ACC112 (cell line): ENCODE results near the gene LIMCH1.
A peak's percentile ranks its signal among the peaks of the same experiment; 100 is the strongest.
"Not testable (repeated sequence)": the region's sequence is repeated elsewhere in the genome, so short reads cannot be mapped to it uniquely, and the experiment has no call there.

Source experiments
- H2AFZ ChIP-seq: fragments of 200-600 bp; sonication (generic); one replicate; pipeline ENCODE4 v1.6.0; 2017; ENCODE audit warnings: antibody characterized with exemption, low read length; ENCODE audit not compliant: unreplicated experiment
- H3K27ac ChIP-seq: fragments of 200-600 bp; sonication (generic); 2 replicates; pipeline ENCODE4 v1.5.1; 2014; ENCODE audit warnings: low read depth, mild to moderate bottlenecking, antibody characterized with exemption, low read length, moderate library complexity
- H3K27me3 ChIP-seq: fragments of 200-600 bp; sonication (generic); 2 replicates; pipeline ENCODE4 v1.6.1; 2014; ENCODE audit warnings: mild to moderate bottlenecking, antibody characterized with exemption, low read length, moderate library complexity, mixed read lengths; ENCODE audit not compliant: insufficient read depth
- H3K36me3 ChIP-seq: fragments of 200-600 bp; sonication (generic); 2 replicates; pipeline ENCODE4 v1.6.1; 2016; ENCODE audit warnings: mild to moderate bottlenecking, antibody characterized with exemption, low read length, moderate library complexity, mixed read lengths; ENCODE audit not compliant: insufficient read depth
- H3K4me1 ChIP-seq: fragments of 200-600 bp; sonication (generic); one replicate; pipeline ENCODE4 v1.6.1; 2016; ENCODE audit warnings: low read length, mixed read lengths; ENCODE audit not compliant: insufficient read depth, unreplicated experiment, control insufficient read depth
- H3K4me3 ChIP-seq: fragments of 200-600 bp; sonication (generic); 2 replicates; pipeline ENCODE4 v1.5.1; 2014; ENCODE audit warnings: mild to moderate bottlenecking, low read depth, low read length
- H3K79me2 ChIP-seq: fragments of 200-600 bp; sonication (generic); one replicate; pipeline ENCODE4 v1.6.0; 2016; ENCODE audit warnings: low read length; ENCODE audit not compliant: control insufficient read depth, unreplicated experiment, insufficient read depth

The LIMCH1 gene

DNA sequence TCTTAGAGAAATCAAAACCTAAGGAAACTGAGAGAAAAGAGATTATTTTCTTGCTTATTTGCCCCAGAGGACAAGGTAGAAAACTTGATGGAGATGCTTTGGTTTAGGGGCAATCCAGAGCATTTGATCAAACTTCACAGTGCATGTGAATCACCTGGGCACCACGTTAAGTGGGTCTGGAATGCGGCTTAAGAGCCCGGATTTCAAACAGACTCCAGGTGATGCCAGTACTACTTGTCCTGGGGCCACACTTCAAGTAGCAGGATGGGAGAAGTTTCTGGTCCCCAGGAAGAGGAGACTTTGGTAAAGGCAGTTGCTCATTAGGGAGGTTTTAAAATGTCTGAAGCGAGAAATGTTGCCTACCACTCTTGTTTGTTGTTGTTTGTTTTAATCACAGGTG lies 158.8 kb downstream of the LIMCH1 start:
- H2AFZ ChIP-seq: no peak overlapping the region
- no peak overlapping the region for H3K27ac ChIP-seq
- H3K36me3 ChIP-seq: no peaks in the 10 kb centered on the region

DNA sequence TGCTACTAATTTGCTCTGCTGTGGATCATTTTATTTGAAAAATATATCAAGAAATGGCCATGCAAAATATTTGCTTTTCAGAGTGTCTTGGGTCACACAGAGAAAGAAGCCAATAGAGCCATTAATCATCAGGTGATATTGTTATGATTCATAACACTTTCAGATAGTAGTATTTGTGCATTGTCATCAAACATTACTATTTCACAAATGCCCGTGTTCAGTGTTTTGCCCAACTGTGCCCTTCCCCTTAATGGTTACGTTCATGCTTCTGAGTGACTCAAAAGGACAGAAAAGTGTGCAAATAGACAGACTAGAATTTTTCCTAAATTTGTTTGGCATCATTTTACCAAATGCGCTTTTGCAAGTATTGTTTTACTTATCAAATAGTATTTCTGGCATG lies 164.0 kb downstream of the LIMCH1 start:
- H3K27ac ChIP-seq: no peak overlapping the region
- H3K4me1 ChIP-seq: no peaks in the 10 kb centered on the region
- H2AFZ ChIP-seq: no peak overlapping the region
- H3K79me2 ChIP-seq: no peaks in the 10 kb centered on the region
- no peak overlapping the region for H3K4me3 ChIP-seq
- peaks cover 61% of the 10 kb centered on the region for H3K27me3 ChIP-seq
- no peaks in the 10 kb centered on the region for H3K36me3 ChIP-seq

More for the DNA sequence above, 158.8 kb downstream of the LIMCH1 start:
- H3K79me2 ChIP-seq: no peaks in the 10 kb centered on the region
- H3K4me1 ChIP-seq: no peaks in the 10 kb centered on the region
- H3K4me3 ChIP-seq: no peak overlapping the region
- H3K27me3 ChIP-seq: peaks cover 21% of the 10 kb centered on the region

DNA sequence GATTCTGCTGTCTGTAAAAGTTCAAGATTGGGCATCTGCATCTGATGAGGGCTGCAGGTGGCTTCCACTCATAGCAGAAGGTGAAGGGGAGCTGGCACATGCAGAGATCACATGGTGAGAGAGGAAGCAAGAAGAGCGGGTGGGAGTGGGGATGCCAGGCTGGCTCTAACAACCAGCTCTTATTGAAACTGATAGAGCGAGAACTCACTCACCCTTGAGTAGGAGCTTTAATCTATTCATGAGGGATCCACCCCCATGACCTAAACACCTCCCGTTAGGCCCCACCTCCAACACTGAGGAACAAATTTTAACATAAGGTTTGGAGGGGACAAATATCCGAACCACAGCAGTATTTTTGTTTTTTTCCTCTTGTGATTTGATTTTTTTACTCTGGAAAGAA lies 164.8 kb downstream of the LIMCH1 start:
- Histone ChIP-seq H3K79me2 (no peaks in the 10 kb centered on the region), H3K4me1 (no peaks in the 10 kb centered on the region), H2AFZ (no peak overlapping the region), H3K4me3 (no peak overlapping the region), H3K27ac (no peak overlapping the region), H3K27me3 (peaks cover 58% of the 10 kb centered on the region), H3K36me3 (no peaks in the 10 kb centered on the region)

- Histone ChIP-seq H3K27me3 (peaks cover 51% of the 10 kb centered on the region), H3K36me3 (no peaks in the 10 kb centered on the region), H3K79me2 (no peaks in the 10 kb centered on the region), H3K4me1 (no peaks in the 10 kb centered on the region), H2AFZ (no peak overlapping the region), H3K27ac (no peak overlapping the region), H3K4me3 (no peak overlapping the region)
Measured at GRCh38 chr4:41703785-41704184, 165.8 kb downstream of the LIMCH1 start.

DNA sequence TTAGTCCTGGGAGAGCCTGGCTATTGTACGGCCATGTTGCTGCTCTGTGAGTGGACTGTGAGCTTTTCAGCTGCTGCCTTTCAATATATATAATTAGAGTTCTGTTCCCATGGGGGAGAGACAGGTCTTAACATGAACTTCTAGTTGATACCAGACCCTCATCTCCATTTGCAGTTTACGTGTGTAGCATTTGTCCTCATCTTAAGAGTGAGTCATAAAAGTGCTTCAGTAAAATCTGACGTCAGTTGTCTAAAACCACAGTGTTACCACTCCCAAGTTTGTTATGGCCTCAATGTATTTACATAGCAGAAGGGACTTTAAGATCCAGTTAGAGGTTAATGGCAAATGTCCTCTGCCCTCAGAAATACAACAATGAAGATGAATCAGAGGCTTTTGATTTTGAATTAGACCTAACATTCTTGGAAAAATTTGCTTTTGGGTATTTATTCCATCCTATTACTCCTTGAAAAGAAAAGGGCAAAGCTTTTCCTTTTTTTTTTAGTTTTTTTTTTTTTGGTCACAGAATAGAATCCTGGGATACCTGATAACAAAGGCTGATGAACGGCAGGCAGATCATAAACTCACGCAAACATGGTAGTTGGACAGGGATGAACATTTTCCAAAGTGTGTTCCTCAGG lies 172.0 kb downstream of the LIMCH1 start:
- H3K27ac ChIP-seq: peak overlapping the region; percentile 41; the same call in 1 of the 2 replicates
- no peak overlapping the region for H2AFZ ChIP-seq
- H3K4me1 ChIP-seq: no peaks in the 10 kb centered on the region
- H3K36me3 ChIP-seq: no peaks in the 10 kb centered on the region
- H3K79me2 ChIP-seq: no peaks in the 10 kb centered on the region
- H3K4me3 ChIP-seq: no peak overlapping the region
- H3K27me3 ChIP-seq: peaks cover 9% of the 10 kb centered on the region

DNA sequence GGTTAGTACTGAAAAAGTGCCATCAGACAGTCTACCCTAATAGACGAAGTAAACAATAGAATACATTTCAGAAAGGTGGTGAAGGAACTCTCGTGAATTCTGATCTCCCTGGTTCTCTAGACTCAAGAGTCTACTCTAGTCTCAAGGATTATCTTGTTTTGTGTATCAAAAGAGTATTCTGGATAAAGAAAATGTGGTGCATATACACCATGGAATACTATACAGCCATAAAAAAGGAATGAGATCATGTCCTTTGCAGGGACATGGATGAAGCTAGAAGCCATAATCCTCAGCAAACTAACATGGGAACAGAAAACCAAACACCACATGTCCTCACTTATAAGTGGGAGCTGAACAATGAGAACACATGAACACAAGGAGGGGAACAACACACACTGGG lies 173.7 kb downstream of the LIMCH1 start:
- H2AFZ ChIP-seq, H3K79me2 ChIP-seq, H3K4me3 ChIP-seq, H3K27me3 ChIP-seq, H3K4me1 ChIP-seq, H3K36me3 ChIP-seq, H3K27ac ChIP-seq: not testable (repeated sequence)

DNA sequence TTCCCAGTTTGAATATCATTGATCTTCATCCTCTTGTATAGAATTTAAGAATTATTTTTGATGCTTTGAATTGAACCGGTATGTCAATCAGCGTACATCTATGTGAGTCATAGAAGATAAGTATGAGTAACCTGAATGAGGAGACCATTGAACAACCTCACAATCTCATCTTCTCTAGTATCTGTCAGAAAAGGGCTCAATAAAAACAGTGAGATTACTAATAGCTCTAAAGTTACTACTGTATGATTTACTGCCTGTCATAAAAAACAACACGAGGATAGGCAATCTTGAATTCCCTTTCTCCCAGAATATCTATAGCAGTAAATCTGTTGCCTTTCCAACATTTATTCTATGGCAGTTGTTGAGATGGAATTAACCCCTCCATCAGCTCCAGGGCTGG lies 174.5 kb downstream of the LIMCH1 start:
- Histone ChIP-seq H3K27me3 (no peaks in the 10 kb centered on the region; the same call in none of the 2 replicates), H3K79me2 (no peaks in the 10 kb centered on the region), H2AFZ (no peak overlapping the region), H3K27ac (no peak overlapping the region), H3K4me1 (no peaks in the 10 kb centered on the region), H3K36me3 (no peaks in the 10 kb centered on the region), H3K4me3 (no peak overlapping the region)

GRCh38 chr4:41713768-41714167 lies 175.8 kb downstream of the LIMCH1 start:
- Histone ChIP-seq H3K27me3 (no peaks in the 10 kb centered on the region; the same call in none of the 2 replicates), H3K4me3 (no peak overlapping the region), H2AFZ (no peak overlapping the region), H3K36me3 (no peaks in the 10 kb centered on the region), H3K79me2 (no peaks in the 10 kb centered on the region), H3K27ac (no peak overlapping the region), H3K4me1 (no peaks in the 10 kb centered on the region)

- no peak overlapping the region for H3K4me3 ChIP-seq
- no peaks in the 10 kb centered on the region; the same call in none of the 2 replicates for H3K27me3 ChIP-seq
- H3K79me2 ChIP-seq: no peaks in the 10 kb centered on the region
- no peaks in the 10 kb centered on the region for H3K36me3 ChIP-seq
- no peak overlapping the region for H3K27ac ChIP-seq
- H3K4me1 ChIP-seq: peaks cover 4% of the 10 kb centered on the region
- no peak overlapping the region for H2AFZ ChIP-seq
Measured at GRCh38 chr4:41714364-41715000, 176.5 kb downstream of the LIMCH1 start.

DNA sequence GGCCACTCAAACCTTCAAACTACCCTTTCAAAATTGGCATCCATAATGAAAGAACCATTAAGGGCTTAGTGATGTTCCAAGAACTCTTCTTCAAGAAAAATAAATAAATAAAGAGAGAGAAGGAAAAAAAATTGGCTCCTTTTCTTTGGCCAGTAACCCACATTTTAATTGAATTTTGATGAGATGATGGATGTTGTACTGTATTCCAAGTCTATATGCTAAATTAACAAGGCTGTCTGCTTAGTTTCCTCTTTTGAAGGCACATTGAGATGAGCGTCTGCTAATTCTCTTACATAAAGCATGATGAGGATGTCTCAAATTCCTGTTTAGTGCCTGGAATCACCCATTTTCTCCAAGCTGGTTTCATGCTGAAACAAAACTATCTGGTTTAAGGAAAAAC lies 177.2 kb downstream of the LIMCH1 start:
- H3K27me3 ChIP-seq: no peaks in the 10 kb centered on the region; the same call in none of the 2 replicates
- H3K36me3 ChIP-seq: no peaks in the 10 kb centered on the region
- H3K4me3 ChIP-seq: no peak overlapping the region
- H3K4me1 ChIP-seq: peaks cover 10% of the 10 kb centered on the region
- H3K79me2 ChIP-seq: no peaks in the 10 kb centered on the region
- no peak overlapping the region for H3K27ac ChIP-seq
- H2AFZ ChIP-seq: no peak overlapping the region

GRCh38 chr4:41718907-41719306 lies 180.9 kb downstream of the LIMCH1 start:
- peaks cover 10% of the 10 kb centered on the region for H3K4me1 ChIP-seq
- no peaks in the 10 kb centered on the region; the same call in none of the 2 replicates for H3K27me3 ChIP-seq
- H3K27ac ChIP-seq: peak overlapping the region; percentile 58
- H3K36me3 ChIP-seq: no peaks in the 10 kb centered on the region
- no peak overlapping the region for H3K4me3 ChIP-seq
- H3K79me2 ChIP-seq: no peaks in the 10 kb centered on the region
- H2AFZ ChIP-seq: no peak overlapping the region
